ENCODE measurements around the gene PDZD2. TPM values are rescaled to one million over a fixed set of nuclear protein-coding genes. Genes with fewer than 3 reads are reported as not detected.

Gene PDZD2
- total and polyA plus RNA-seq, 2 experiments from 2014 or later = 1.7 to 4.0 TPM

GRCh38 chr5:31819926-31820516, 181.1 kb downstream of the PDZD2 start:
- Histone ChIP-seq H3K36me3 (replicated peaks; ENCODE audit: insufficient read depth, low read depth) (no peaks in the 10 kb centered on the region), H3K79me2 (no peaks in the 10 kb centered on the region), H3K9me2 (replicated peaks; ENCODE audit: insufficient read depth) (no peaks in the 10 kb centered on the region), H3K4me1 (ENCODE audit: insufficient read depth) (no peaks in the 10 kb centered on the region), H3K4me2 (no peak overlapping the region), H3K27me3 (no peaks in the 10 kb centered on the region), H2AFZ (no peak overlapping the region), H3K27ac (no peak overlapping the region), H4K20me1 (ENCODE audit: insufficient read depth, poor library complexity, severe bottlenecking) (no peaks in the 10 kb centered on the region), H3K9me3 (ENCODE audit: low read depth) (no peaks in the 10 kb centered on the region), H3K4me3 (no peak overlapping the region)
- TF ChIP-seq EZH2 (IDR thresholded peaks at IDR 0.05; ENCODE audit: borderline replicate concordance) (no peak), EZH2phosphoT487 (IDR thresholded peaks at IDR 0.05; ENCODE audit: low read depth, severe bottlenecking, unreplicated experiment) (no peak), CTCF (IDR thresholded peaks at IDR 0.05; ENCODE audit: poor library complexity) (no peak)
- 79% methylated on average over 4 of the region's 4 CpGs for WGBS (ENCODE audit: low lambda C conversion rate, missing lambda C conversion rate)
- no peak for DNase-seq (ENCODE audit: low spot score)

- H3K36me3 ChIP-seq (replicated peaks; ENCODE audit: insufficient read depth, low read depth) = no peaks in the 10 kb centered on the region
- WGBS (ENCODE audit: low lambda C conversion rate, missing lambda C conversion rate) = 70% methylated on average over 3 of the region's 3 CpGs
- H2AFZ ChIP-seq = no peak overlapping the region
- TF ChIP-seq CTCF (IDR thresholded peaks at IDR 0.05; ENCODE audit: poor library complexity) = no peak
- TF ChIP-seq EZH2phosphoT487 (IDR thresholded peaks at IDR 0.05; ENCODE audit: low read depth, severe bottlenecking, unreplicated experiment) = no peak
- no peak for TF ChIP-seq EZH2 (IDR thresholded peaks at IDR 0.05; ENCODE audit: borderline replicate concordance)
- no peaks in the 10 kb centered on the region for H3K79me2 ChIP-seq
- no peaks in the 10 kb centered on the region for H4K20me1 ChIP-seq (ENCODE audit: insufficient read depth, poor library complexity, severe bottlenecking)
- H3K9me2 ChIP-seq (replicated peaks; ENCODE audit: insufficient read depth) = no peaks in the 10 kb centered on the region
- no peak for DNase-seq (ENCODE audit: low spot score)
- H3K9me3 ChIP-seq (ENCODE audit: low read depth) = no peaks in the 10 kb centered on the region
- H3K4me3 ChIP-seq = no peak overlapping the region
- H3K4me2 ChIP-seq = no peak overlapping the region
- H3K27me3 ChIP-seq = no peaks in the 10 kb centered on the region
- no peaks in the 10 kb centered on the region for H3K4me1 ChIP-seq (ENCODE audit: insufficient read depth)
- H3K27ac ChIP-seq = no peak overlapping the region
Observed at GRCh38 chr5:31823472-31823871, 184.5 kb downstream of the PDZD2 start.

GRCh38 chr5:31824869-31825517, 186.1 kb downstream of the PDZD2 start:
- Histone ChIP-seq H3K27ac (no peak overlapping the region), H3K79me2 (no peaks in the 10 kb centered on the region), H3K36me3 (replicated peaks; ENCODE audit: insufficient read depth, low read depth) (no peaks in the 10 kb centered on the region), H3K9me3 (ENCODE audit: low read depth) (no peaks in the 10 kb centered on the region), H3K4me3 (no peak overlapping the region), H4K20me1 (ENCODE audit: insufficient read depth, poor library complexity, severe bottlenecking) (no peaks in the 10 kb centered on the region), H3K4me1 (ENCODE audit: insufficient read depth) (no peaks in the 10 kb centered on the region), H3K27me3 (no peaks in the 10 kb centered on the region), H3K4me2 (no peak overlapping the region), H2AFZ (no peak overlapping the region), H3K9me2 (replicated peaks; ENCODE audit: insufficient read depth) (no peaks in the 10 kb centered on the region)
- WGBS (ENCODE audit: low lambda C conversion rate, missing lambda C conversion rate) = 60% methylated on average over 8 of the region's 8 CpGs
- DNase-seq (ENCODE audit: low spot score) = no peak
- TF ChIP-seq CTCF (IDR thresholded peaks at IDR 0.05; ENCODE audit: poor library complexity) (no peak), EZH2 (IDR thresholded peaks at IDR 0.05; ENCODE audit: borderline replicate concordance) (no peak), EZH2phosphoT487 (IDR thresholded peaks at IDR 0.05; ENCODE audit: low read depth, severe bottlenecking, unreplicated experiment) (no peak)

Measured in hepatocyte (in vitro differentiated cells).